Measurements from ENCODE around the gene TEDC1.
A peak's percentile ranks its signal among the peaks of the same experiment; 100 is the strongest.

TEDC1 gene

DNA sequence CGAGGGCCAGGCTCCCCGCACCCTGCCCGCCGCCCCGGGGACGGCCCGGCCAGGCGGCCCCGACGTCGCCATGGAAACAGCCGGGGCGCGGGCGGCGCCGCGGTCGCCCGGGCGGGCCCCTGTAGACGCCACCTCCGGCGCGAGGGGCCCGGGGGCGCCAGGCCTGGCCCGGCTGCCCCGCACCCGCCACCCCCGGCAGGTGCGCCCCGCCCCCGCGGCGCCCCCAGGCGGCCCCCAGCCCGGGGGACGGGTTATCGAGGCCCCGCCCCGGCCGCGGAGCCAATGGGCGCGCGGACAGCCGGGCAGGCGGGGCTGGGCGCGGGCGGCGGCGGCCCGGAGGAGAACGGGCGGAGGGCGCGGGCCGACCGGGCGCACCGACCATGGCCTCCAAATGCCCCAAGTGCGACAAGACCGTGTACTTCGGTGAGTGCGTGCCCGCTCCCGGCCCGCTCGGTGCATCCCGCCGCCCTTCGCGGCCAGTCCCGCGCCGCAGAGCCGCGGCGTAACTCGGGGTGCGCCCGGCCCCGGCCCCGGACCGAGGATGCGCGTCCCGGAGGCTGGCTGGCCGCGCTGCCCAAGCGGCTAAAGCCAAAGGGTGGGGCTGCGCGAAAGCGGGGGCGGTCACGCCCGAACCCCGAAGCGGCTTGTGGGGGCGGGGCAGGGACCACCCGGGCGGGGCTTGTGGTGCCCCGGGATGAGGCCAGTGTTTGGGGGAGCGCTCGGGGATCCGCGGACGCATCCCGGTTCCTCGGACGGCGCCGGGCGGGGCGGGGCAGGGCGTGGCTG lies 16.4 kb upstream of the TEDC1 start, which contains the start of gene CRIP2:
Gene CRIP2, plus strand, starts transcription at position 339 of the 786 bp plus-strand sequence. Its CDS starts 42 bp downstream, at position 381.
- peak; percentile 57 for DNase-seq

DNA sequence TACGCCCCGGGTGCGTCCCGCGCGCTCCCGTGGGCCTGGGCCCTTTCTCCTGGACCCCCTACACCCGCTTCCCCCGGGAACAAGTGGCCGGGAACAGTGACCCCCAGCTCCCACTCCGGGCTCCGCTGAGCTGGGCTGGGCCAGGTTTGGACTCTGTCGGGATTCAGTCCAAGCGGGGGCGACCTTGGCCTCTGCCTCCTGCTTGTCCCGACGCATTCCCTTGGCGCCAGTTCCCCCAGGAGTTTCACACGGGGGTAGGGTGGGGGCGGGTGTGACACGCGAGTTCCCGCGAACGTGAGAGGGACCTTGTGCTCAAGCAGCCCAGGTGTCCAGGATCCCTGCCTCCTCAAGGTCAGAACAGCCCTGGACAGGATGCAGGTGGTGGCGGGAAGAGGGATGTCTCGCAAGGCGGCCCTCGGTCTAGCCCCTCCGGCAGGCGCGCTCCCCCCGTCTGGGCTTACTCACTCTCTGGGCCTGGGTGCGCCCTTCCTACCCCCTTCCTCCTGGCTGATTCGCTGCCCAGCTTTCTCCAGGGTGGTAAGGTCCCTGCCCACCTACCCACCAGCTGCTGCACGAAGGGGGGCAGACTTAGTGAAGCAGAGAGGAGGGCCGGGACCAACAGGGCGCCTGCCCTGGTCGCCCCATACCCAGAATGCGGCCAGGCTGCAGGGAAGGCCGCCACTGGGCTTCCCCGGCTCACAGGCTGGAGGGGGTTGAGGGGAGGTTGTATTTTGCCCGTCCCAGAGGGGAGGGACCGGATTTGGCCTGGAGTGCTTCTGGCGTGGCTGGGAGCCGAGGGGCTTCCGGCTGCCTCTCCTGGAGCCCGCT lies 15.6 kb upstream of the TEDC1 start:
- DNase-seq = peak; percentile 78

DNA sequence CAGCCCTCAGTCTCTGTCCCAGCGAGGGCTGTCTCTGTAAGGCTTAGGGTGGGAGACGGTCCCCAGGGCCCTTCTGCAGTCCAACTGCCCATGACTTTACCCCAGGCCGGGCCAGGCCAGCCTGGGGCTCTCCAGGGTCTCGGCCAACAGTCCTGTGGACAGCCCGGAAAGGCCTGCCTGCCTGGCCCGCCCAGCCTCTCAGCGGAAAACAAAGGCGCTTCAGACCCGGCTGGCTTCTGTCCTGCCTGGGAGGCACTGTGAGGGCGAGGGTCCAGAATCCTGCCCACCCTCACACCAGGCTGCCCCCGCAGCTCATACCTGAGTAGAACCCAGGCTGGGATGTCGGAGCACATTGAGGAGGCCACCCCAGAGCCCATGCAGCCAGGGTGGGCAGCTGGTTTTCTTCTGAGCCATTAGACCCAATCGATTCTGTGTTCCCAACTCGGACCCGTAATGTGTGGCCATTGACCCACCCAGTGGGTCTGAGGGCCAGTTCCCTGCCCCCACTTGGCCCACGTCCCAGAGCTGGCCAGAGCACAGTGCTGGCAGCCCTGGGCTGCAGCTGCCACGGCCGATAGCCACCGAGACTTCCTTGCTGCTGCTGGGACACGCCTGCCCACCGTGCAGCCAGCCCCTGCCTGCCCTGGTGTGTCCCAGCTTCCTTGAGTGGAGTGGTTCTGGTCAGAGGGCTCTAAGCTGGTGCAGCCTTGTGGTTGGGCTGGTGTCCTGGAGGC lies 14.8 kb upstream of the TEDC1 start:
- peak; percentile 89 for DNase-seq

DNA sequence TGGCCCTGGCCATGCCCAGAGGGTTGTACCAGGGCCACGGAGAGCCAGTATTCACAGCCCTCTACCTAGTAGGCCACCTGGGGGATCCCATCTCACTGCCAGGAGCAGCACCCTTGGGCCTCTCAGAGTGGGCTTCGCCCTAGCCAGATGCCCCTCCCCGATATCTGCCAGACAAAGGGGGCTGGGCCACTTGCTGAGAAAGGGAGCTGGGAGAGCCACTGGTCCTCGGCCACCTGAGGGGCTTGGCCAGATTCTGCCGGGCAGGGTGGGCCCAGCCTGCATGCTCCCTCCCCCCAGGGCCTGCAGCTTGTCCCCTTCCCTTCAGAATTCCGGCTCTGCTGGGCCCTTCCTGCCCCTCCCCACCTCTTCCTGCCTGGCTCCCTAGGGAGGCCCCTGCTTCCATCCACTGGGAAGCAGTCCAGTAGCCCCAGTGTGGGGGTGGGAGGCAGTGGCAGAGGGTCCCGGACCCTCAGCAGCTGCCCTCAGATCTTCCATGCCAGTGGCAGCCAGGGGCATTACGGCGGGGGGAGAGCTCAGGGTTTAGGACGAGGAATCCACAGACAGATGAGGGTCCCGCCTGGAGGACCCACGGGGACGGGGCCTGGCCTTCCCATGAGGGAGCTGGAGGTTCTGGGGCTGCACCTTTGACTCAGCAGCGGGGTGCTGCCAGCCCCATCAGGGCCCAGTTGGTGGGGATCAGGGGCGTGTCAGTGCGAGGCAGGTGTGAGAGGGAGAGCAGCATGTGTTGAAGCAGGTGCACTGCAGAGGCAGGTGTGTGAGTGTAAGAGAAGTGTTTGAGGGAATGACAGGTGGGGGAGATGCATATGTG lies 14.0 kb upstream of the TEDC1 start:
- DNase-seq = peak; percentile 68

DNA sequence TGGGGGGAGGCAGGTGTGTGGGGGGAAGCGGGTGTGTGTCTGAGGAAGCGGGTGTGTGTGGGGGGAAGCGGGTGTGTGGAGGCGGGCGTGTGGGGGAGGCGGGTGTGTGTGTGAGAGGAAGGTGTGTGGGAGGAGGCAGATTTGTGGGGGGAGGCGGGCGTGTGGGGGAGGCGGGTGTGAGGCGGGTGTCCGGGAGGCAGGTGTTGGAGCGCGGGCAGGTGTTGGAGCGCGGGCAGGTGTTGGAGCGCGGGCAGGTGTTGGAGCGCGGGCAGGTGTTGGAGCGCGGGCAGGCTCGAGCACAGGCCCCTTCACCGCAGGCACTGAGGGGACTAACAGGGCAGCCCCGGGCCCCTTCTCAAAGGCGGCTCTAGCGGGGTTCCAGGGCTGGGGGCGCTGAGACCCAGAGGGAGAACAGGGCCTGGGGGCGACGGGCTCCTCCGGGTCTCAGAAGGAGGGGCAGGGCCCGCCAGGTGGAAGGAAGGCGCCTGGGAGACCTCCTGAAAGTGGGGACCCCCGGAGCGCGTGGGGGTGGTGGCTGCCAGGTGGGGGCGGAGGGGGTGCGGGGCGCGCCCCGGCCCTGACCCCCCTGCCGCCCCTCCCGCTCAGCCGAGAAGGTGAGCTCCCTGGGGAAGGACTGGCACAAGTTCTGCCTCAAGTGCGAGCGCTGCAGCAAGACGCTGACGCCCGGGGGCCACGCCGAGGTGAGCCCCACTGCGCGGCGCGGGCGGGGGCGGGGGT lies 13.2 kb upstream of the TEDC1 start:
- no peak for DNase-seq

DNA sequence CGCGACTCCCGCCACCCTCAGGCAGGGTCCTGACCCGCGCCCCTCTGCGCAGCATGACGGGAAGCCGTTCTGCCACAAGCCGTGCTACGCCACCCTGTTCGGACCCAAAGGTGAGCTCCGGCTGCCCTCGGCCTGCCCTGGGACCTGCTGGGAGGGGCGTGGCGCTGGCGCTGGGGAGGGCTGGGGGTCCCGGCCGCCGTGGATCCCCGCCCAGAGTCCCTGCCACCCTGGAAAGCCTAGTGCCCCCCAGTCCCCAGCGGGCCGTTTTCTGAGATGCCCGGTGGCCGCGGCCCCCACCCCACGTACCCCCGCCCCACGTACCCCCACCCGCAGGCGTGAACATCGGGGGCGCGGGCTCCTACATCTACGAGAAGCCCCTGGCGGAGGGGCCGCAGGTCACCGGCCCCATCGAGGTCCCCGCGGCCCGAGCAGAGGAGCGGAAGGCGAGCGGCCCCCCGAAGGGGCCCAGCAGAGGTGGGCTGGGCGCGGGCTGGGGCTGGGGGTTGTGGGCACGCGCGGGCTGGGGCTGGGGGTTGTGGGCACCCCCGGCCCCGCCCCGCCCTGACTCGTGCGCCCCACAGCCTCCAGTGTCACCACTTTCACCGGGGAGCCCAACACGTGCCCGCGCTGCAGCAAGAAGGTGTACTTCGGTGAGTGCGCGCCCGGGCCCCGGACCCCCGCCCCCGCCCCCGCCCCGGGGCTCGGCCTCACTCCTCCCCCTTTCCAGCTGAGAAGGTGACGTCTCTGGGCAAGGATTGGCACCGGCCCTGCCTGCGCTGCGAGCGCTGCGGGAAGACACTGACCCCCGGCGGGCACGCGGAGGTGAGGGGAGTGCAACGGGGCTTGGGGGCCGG lies 12.4 kb upstream of the TEDC1 start:
- no peak for DNase-seq

DNA sequence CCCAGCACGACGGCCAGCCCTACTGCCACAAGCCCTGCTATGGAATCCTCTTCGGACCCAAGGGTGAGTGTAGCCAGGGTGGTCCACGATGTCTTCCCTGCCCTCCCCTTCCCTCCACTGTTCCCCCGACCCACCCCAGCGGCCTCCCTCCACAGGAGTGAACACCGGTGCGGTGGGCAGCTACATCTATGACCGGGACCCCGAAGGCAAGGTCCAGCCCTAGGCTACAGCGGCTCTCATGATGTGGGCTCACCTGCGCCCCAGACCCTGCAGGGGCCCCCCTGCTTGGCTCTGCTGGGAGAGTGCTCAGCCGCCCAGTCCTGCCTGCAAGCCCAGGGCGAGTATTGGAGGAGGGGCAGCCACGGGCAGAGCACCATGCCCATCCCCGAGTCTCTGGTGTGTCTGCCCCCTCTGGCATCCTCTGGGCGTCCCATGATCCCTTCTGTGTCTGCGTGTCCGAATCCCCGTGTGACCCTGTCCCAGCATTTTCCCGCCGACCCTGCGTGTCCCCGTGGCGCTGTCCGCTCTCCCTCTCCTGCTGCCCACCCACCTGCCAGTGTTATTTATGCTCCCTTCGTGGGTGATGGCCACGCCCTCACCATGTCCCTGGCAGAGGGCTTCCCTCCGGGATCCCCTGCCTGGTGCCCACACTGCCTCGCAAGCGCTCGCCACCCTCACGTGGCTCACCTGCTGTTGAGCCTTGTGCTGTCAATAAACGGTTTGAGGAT lies 11.5 kb upstream of the TEDC1 start:
- no peak for DNase-seq

DNA sequence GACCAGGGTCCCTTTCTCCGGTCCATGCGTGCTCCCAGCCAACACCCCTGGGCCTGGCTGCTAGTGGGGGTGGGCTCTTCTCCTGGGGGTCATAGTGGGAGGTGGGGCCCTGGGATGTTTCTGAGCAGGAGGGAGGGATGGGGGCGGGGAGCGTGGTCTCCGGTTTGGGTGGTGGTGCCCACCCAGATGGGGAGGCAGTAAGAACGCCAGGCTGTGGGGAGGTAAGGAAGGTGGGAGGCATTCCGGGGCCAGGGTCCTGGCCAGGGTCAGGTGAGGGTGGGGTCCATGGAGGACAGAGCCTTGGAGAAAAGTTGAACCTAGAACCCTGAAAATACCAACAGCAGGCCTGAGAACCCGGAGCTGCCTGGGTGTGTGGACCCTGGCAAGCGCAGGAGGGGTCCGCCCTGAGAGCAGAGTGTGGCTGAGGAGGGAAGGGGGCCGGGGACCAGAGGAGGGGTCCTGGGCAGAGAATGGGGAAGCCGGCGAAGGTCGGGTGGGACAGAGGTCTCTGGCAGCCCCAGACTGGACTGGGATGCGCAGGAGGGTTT lies 10.8 kb upstream of the TEDC1 start:
- DNase-seq = no peak

DNA sequence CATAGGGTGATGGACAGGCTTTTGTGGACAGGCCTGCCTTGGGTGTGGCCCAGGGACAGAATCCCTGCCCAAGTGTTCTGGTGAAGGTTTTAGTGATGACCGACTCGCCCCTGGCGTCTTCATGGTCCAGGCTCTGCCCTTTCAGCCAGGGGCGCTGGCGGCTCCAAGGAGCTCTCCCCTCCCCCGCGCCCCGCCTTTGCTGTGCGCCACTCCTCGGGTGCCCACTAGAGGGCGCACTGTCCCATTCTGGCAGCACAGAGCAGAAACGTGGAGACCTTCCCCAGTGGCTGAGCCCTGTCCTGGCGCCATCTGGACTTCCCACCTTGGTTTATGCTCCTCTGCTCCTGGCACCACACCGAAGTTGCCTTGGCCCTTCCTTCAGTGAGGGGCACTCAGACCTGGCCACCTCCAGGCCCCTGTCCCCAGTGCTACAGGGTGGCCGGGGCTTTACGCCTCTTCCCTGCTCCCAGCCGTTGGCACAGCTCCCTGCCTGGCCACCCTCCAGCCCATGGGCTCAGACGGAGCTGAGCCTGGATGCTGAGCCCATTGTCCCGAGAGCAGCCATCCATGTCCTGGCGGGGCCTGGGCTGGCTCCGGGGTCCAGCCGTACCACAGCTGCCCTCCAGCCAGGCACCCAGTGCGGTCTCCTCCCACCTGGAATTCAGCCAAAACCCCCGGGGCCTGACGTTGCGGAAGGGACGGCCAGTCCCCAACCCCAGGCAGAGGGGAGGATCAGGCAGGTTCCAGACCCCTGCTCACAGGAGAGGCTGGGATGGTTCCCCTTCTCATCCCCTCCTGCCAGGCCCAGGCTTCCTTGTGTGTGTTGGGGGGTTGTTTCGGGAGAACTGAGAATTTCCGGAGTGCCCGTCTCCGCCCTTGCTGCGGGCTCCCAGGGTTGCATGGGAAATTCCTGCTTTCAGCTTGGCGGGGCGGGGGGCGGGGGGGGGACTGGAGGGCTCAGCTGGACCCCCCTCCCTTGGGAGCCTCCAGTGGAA lies 9.9 kb upstream of the TEDC1 start:
- peak; percentile 95 for DNase-seq

DNA sequence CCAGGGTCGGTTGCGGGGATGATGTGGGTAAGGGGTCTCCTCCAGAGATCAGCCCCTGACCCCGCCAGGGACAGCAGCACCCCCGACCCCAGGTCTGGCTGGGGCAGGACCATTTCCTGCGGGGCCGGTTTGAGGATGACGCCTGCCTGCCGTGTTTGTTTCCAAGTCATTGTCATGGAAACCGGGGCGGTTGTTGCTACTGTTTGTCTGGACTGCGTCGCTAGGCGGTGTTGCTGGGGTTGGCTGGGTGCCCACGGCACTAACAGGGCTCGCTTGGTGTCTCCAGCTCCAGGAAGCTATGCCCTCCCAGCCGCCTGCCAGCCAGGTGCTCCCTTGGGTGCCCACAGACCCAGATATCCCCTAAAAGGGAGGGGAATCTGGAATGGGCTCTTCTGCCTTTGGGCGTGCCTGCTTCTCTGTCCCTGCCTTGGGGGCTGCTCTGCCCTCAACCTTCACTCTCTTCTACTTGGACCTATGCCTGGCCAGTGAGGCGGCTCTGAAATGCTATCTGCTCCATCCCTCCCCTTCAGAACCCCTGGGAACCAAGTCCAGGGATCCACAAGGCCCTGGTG lies 9.1 kb upstream of the TEDC1 start:
- DNase-seq = peak; percentile 97

DNA sequence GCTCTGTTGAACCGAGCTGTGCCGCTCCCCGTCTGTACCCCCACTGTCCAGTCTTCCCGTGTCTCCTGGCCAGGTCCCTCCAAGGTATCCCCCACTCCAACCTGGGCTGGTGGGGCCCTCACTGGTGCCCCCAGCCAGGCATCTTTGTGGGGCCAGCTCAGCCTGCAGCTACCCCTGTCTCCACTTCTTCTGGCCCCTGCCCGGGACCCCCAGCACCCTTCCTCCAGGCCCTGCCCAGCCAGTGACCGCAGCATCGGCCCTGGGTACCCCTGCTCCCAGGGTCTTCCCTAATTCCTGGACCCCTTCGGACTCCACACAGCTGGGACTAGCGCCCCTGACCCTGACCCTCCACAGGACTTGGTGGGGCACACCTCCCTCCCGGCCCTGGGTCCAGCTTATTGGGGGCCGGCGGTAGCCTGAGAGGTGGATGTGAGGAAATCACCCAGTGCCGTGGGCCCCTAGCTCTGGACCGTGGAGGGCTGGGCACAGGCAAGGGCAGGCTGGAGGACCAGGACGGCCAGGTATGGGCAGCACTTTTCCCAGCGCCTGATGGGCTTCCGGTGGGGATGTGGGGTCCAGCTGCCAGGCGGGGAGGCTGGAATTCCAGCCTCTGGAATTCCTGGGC lies 8.4 kb upstream of the TEDC1 start:
- DNase-seq = no peak

DNA sequence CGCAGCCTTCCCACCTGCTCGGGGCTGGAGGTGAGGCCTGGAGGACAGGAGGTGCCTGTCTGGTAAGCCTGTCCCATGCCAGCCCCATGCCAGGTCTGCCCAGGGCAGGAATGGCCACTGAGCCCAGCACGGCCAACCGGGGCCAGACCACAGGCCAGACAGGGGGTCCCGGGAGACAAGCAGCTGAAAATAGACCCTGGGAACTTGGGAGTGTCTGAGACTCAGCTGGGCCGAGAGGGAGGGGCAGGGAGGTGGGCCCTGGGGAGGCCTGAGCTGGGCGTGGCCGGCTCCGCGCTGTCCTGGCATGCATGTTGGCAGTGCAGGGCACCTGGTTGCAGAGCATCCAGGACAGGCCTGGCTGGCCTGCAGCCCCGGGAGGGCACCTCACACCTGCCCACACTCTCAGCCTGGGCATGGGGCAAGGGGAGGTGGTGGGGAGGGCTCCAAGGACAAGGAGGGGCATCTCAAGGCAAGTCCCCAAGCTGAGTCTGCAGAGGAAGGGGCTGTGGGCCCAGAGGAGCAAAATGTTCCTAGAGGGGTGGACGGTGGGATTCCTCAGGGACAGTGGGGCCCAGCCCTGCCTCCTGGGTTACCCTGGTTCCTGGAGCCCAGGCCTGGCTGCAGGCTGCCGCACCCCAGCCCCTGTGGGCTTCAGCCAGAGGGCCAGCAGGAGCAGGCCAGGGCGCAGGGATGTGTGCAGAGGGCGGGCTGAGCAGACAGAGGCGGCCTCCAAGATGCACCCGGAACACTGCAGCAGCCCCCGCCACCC lies 7.6 kb upstream of the TEDC1 start:
- DNase-seq = no peak

DNA sequence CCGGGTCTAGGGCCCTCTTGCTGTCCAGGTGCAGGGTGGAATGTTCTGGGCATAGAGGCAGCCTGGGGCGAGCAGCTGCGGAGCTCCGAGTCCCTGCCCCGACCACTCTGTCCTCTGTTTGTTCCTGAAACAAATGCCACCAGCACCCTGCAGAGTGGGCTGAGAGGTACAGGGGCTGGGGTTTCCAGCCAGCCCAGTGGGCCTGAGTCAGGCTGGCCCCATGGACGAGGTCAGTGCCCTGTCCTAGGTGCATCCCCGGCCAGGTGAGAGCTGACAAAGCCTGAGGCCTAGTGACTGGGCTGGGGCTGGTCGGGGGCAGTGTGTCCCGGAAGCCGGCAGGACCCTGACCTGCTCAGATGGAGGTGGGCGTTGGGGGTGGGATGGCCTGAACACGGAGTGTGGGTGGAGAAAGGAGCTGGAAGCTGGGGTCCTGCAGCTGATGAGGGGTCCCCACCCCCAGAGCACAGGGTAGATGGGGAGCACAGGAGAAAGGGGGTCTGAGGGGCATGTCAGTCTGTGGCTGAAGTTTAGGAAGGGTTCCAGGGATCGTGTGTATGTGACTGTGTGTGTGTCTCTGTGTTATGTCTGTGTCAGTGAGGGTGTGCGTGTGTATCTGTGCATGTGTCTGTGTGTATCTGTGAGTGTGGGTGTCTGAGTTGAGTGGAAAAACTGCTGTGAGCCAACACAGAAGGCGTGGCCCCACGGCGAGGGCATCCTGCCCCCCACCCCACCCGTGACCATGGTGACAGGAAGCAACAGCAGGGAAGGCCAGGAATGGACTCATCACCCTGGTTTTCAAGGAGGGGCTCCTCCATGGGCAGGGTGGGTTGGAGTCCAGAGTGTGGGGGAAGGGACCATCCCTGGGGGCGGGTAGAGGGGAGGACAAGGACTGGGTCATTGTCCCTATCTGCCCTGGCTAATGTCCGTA lies 6.7 kb upstream of the TEDC1 start:
- DNase-seq = no peak

DNA sequence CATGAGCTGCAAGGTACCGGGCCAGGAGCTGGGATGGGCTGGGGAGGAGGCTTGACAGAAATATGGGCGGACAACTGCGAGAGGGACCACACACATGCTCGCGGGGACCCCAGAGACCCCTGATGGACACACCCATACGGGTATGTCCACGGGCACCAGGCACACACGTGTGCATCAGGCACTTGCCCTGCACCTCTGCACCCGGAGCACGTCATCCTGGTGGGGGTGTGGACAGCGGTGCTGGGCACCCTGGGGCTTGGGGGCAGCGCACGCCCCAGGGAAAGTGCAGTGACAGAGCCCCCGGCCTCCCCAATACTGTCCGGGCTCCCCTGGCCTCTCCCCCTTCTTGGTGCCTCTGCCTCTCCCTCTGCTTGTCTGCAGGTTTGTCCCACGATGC lies 6.1 kb upstream of the TEDC1 start:
- DNase-seq = no peak

DNA sequence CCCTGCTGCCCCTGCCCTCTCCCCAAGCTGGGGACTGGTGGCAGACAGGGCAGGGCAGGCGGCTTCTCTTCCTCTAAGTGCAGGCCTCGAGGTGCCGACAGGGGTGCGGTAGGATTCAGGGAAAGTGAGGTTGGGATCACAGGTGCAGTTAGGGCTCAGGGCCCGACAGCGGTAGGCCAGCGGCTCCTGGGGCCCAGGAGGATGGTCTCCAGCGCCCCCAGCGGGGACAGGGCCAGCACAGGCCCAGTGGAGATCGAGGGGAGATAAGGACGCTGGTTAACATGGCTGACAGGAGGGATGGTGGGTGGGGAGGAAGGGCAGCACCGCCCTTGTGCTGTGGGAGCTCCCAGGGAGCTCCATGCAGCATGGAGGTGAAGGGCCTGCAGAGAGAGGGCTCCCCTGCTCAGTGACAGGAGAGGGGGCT lies 5.3 kb upstream of the TEDC1 start:
- no peak for DNase-seq
